K562 (cell line): ENCODE measurements around the gene LMBR1. TPM values are rescaled to one million over a fixed set of nuclear protein-coding genes. Genes with fewer than 3 reads are reported as not detected.

Experiments
- AFF4 ChIP-seq: sonication (generic); formaldehyde crosslinking; IDR thresholded peaks from 2 replicates; pipeline ENCODE4 v1.8.0; 2023; ENCODE audit warnings: mild to moderate bottlenecking, missing genetic modification reagents
- CBX5 ChIP-seq: IDR thresholded peaks from 2 replicates; pipeline ENCODE4 v1.6.1; 2014; ENCODE audit warnings: low read depth, borderline replicate concordance
- CHD2 ChIP-seq: IDR thresholded peaks from 2 replicates; pipeline ENCODE4 v1.6.1; 2011; ENCODE audit warnings: low read depth, low read length
- HDGF ChIP-seq: fragments of 450-650 bp; IDR thresholded peaks from 2 replicates; pipeline ENCODE4 v1.6.1; 2016
- KDM4B ChIP-seq, 2 experiments: fragments of 450-650 bp in 1 of 2; sonication (generic) in 1 of 2; IDR thresholded peaks; 2 replicates each; pipeline ENCODE4 v1.6.1; 2016 to 2017; ENCODE audit warnings: borderline replicate concordance in 2 of 2, antibody characterized with exemption in 1 of 2, low read depth in 1 of 2, mild to moderate bottlenecking in 1 of 2
- MYNN ChIP-seq, 2 experiments: sonication (generic); formaldehyde crosslinking in 1 of 2; IDR thresholded peaks; 2 replicates each; pipeline versions ENCODE4 v1.5.0 to v1.6.1; 2016 to 2020; ENCODE audit warnings: antibody characterized with exemption in 1 of 2, missing genetic modification reagents in 1 of 2
- NFRKB ChIP-seq: fragments of 450-650 bp; IDR thresholded peaks from 2 replicates; pipeline ENCODE4 v1.6.1; 2016; ENCODE audit warnings: low read depth
- PRPF4 ChIP-seq: fragments of 200-400 bp; formaldehyde crosslinking; IDR thresholded peaks from one replicate; pipeline ENCODE4 v1.6.1; 2017; ENCODE audit warnings: low read length, low read depth, mild to moderate bottlenecking; ENCODE audit not compliant: insufficient read depth, poor library complexity, severe bottlenecking
- PTTG1 ChIP-seq: fragments of 450-650 bp; IDR thresholded peaks from 2 replicates; pipeline ENCODE4 v1.6.1; 2016; ENCODE audit warnings: low read depth, mild to moderate bottlenecking, missing genetic modification characterization, missing compliant biosample characterization
- RREB1 ChIP-seq: fragments of 250-450 bp; sonication (Bioruptor Pico); IDR thresholded peaks from 2 replicates; pipeline ENCODE4 v1.4.0; 2020
- SIX5 ChIP-seq, 2 experiments: IDR thresholded peaks; 2 replicates each; pipeline ENCODE4 v1.6.1; 2011; ENCODE audit warnings: low read length in 2 of 2, borderline replicate concordance in 1 of 2, low read depth in 1 of 2, mild to moderate bottlenecking in 1 of 2, moderate library complexity in 1 of 2; ENCODE audit not compliant: insufficient read depth in 1 of 2
- SMAD4 ChIP-seq: fragments of 250-450 bp; sonication (Bioruptor Pico); conservative IDR thresholded peaks from 2 replicates; pipeline ENCODE4 v1.8.0; 2021; ENCODE audit warnings: inconsistent platforms, mild to moderate bottlenecking, moderate library complexity
- TAF7 ChIP-seq: fragments of 450-650 bp; IDR thresholded peaks from 2 replicates; pipeline ENCODE4 v1.6.1; 2016; ENCODE audit warnings: missing genetic modification characterization, missing compliant biosample characterization
- TCF3 ChIP-seq: sonication (generic); formaldehyde crosslinking; IDR thresholded peaks from 2 replicates; pipeline ENCODE4 v1.4.0; 2020; ENCODE audit warnings: mild to moderate bottlenecking, missing genetic modification reagents
- THRA ChIP-seq: fragments of 450-650 bp; IDR thresholded peaks from 2 replicates; pipeline ENCODE4 v1.6.1; 2017; ENCODE audit warnings: mild to moderate bottlenecking, moderate library complexity
- TRIM28 ChIP-seq: fragments of 450-650 bp; IDR thresholded peaks from 2 replicates; pipeline ENCODE4 v1.6.1; 2017
- ZNF311 ChIP-seq: fragments of 250-450 bp; sonication (Bioruptor Pico); IDR thresholded peaks from 2 replicates; pipeline ENCODE4 v1.4.0; 2020; ENCODE audit warnings: mild to moderate bottlenecking, moderate library complexity
- ZNF354B ChIP-seq: fragments of 250-450 bp; sonication (Bioruptor Pico); IDR thresholded peaks from 2 replicates; pipeline ENCODE4 v1.4.0; 2020
- ZNF77 ChIP-seq: fragments of 250-450 bp; sonication (Bioruptor Pico); IDR thresholded peaks from 2 replicates; pipeline ENCODE4 v1.5.0; 2020
- polyA plus RNA-seq, 8 experiments: library from polyadenylated mRNA; depleted of rRNA in 4 of 8; stranded (reverse) in 5 of 8; unstranded in 3 of 8; fragments of >200 nt; fragmentation: Nextera tagmentation in 2 of 8; fragmentation: Illumina TruSeq in 1 of 8; extraction: Ambion mirVana in 2 of 8; extraction: Trizol in 1 of 8; gene quantifications; 2 replicates each; pipeline versions ENCODE4 v1.2.1 to v1.2.3, GENCODE V29; 2011 to 2014; ENCODE audit warnings: inconsistent platforms in 1 of 8, missing spikeins in 1 of 8
- total RNA-seq, 7 experiments: library from RNA; depleted of rRNA in 6 of 7; stranded (reverse); fragments of >200 nt in 6 of 7; fragmentation: Illumina TruSeq in 2 of 7; extraction: Trizol in 2 of 7; gene quantifications; 2 replicates each; pipeline versions ENCODE4 v1.2.1 to v1.2.3, GENCODE V29; 2011 to 2021; ENCODE audit warnings: low replicate concordance in 1 of 7

LMBR1 gene
- total and polyA plus RNA-seq, 9 of the 15 experiments (the other 6 are each of a cell fraction or from before 2014, with no cell fraction given), result 7.7 to 90.0 (median 59.9) TPM

- no peak for TF ChIP-seq ZNF354B (CRISPR knock-in tag)
- TF ChIP-seq SMAD4 (CRISPR knock-in tag), result peak; percentile 22; the same call in 1 of the 2 replicates
- no peak; the same call in 1 of the 2 replicates for TF ChIP-seq CHD2
- TF ChIP-seq KDM4B (IDR thresholded peaks at IDR 0.05; ENCODE audit: borderline replicate concordance in 2 of 2, low read depth in 1 of 2), result 0 out of 4 replicates have a peak, but pooled peaks of 1 of the 2 experiments have one; percentile 2
- peak; percentile 51; the same call in 1 of the 2 replicates for TF ChIP-seq NFRKB
- TF ChIP-seq CBX5, result no peak
- TF ChIP-seq AFF4 (CRISPR knock-in tag), result no peak
- TF ChIP-seq ZNF311 (CRISPR knock-in tag), result no peak
- no peak for TF ChIP-seq HDGF
- TF ChIP-seq RREB1 (CRISPR knock-in tag), result no peak
- TF ChIP-seq PTTG1, result no peak
- peak; percentile 76; the same call in 1 of the 2 replicates for TF ChIP-seq TAF7 (tag)
- no peak for TF ChIP-seq MYNN (IDR thresholded peaks at IDR 0.05)
- no peak for TF ChIP-seq MYNN (CRISPR knock-in tag; IDR thresholded peaks at IDR 0.05)
- TF ChIP-seq TRIM28, result no peak
- TF ChIP-seq ZNF77 (CRISPR knock-in tag), result no peak
- no peak for TF ChIP-seq PRPF4
- TF ChIP-seq THRA, result no peak
- TF ChIP-seq TCF3 (CRISPR knock-in tag), result 0 out of 2 replicates have a peak, but pooled peaks have one; percentile 2
- TF ChIP-seq SIX5 (IDR thresholded peaks at IDR 0.05; ENCODE audit: borderline replicate concordance in 1 of 2, insufficient read depth in 1 of 2, low read depth in 1 of 2, low read length in 2 of 2), result no peak
These were observed 252.0 kb downstream of the LMBR1 start (continued) for GRCh38 chr7:156640949-156641485.
